ENCODE measurements around the gene SLIT3. TPM values are rescaled to one million over a fixed set of nuclear protein-coding genes. Genes with fewer than 3 reads are reported as not detected.
"Not testable (repeated sequence)": the region's sequence is repeated elsewhere in the genome, so short reads cannot be mapped to it uniquely, and the experiment has no call there.

Gene SLIT3
- polyA plus RNA-seq, 1 donor = 18.3 TPM

GRCh38 chr5:168648576-168648975, 652.4 kb downstream of the SLIT3 start:
- Histone ChIP-seq H3K27me3 (ENCODE audit: control insufficient read depth, insufficient read depth, low read length) (no peaks in the 10 kb centered on the region), H3K9me3 (ENCODE audit: control insufficient read depth, low read depth, low read length) (peaks cover 8% of the 10 kb centered on the region), H3K27ac (ENCODE audit: low read length) (no peak overlapping the region), H3K4me3 (ENCODE audit: low read length) (no peak overlapping the region), H3K36me3 (ENCODE audit: control insufficient read depth, insufficient read depth, low read length) (no peaks in the 10 kb centered on the region), H3K4me1 (ENCODE audit: control insufficient read depth, insufficient read depth, low read length) (peaks cover 9% of the 10 kb centered on the region)
- WGBS (ENCODE audit: insufficient coverage, low lambda C conversion rate) = no CpG with 5 or more reads among the region's 1 CpG
- DNase-seq = no peak

GRCh38 chr5:168648016-168648415, 652.9 kb downstream of the SLIT3 start:
- WGBS (ENCODE audit: insufficient coverage, low lambda C conversion rate) = no CpG with 5 or more reads among the region's 1 CpG
- DNase-seq = no peak
- Histone ChIP-seq H3K4me1 (ENCODE audit: control insufficient read depth, insufficient read depth, low read length) (peaks cover 8% of the 10 kb centered on the region), H3K27me3 (ENCODE audit: control insufficient read depth, insufficient read depth, low read length) (no peaks in the 10 kb centered on the region), H3K27ac (ENCODE audit: low read length) (peak overlapping the region; percentile 78), H3K4me3 (ENCODE audit: low read length) (no peak overlapping the region), H3K36me3 (ENCODE audit: control insufficient read depth, insufficient read depth, low read length) (no peaks in the 10 kb centered on the region), H3K9me3 (ENCODE audit: control insufficient read depth, low read depth, low read length) (peaks cover 8% of the 10 kb centered on the region)

- peak overlapping the region; percentile 78 for H3K27ac ChIP-seq (ENCODE audit: low read length)
- no peaks in the 10 kb centered on the region for H3K36me3 ChIP-seq (ENCODE audit: control insufficient read depth, insufficient read depth, low read length)
- DNase-seq = peak; percentile 90 to 96
- H3K9me3 ChIP-seq (ENCODE audit: control insufficient read depth, low read depth, low read length) = peaks cover 8% of the 10 kb centered on the region
- no peak overlapping the region for H3K4me3 ChIP-seq (ENCODE audit: low read length)
- H3K4me1 ChIP-seq (ENCODE audit: control insufficient read depth, insufficient read depth, low read length) = peaks cover 8% of the 10 kb centered on the region
- no peaks in the 10 kb centered on the region for H3K27me3 ChIP-seq (ENCODE audit: control insufficient read depth, insufficient read depth, low read length)
These were observed 653.9 kb downstream of the SLIT3 start for GRCh38 chr5:168647083-168647482.

GRCh38 chr5:168646335-168646734, 654.6 kb downstream of the SLIT3 start:
- peaks cover 8% of the 10 kb centered on the region for H3K4me1 ChIP-seq (ENCODE audit: control insufficient read depth, insufficient read depth, low read length)
- no CpG with 5 or more reads among the region's 5 CpGs for WGBS (ENCODE audit: insufficient coverage, low lambda C conversion rate)
- H3K4me3 ChIP-seq (ENCODE audit: low read length) = no peak overlapping the region
- H3K27me3 ChIP-seq (ENCODE audit: control insufficient read depth, insufficient read depth, low read length) = no peaks in the 10 kb centered on the region
- H3K27ac ChIP-seq (ENCODE audit: low read length) = peak overlapping the region; percentile 60
- no peak for DNase-seq
- H3K36me3 ChIP-seq (ENCODE audit: control insufficient read depth, insufficient read depth, low read length) = no peaks in the 10 kb centered on the region
- H3K9me3 ChIP-seq (ENCODE audit: control insufficient read depth, low read depth, low read length) = peaks cover 8% of the 10 kb centered on the region

- peaks cover 8% of the 10 kb centered on the region for H3K9me3 ChIP-seq (ENCODE audit: control insufficient read depth, low read depth, low read length)
- peaks cover 8% of the 10 kb centered on the region for H3K4me1 ChIP-seq (ENCODE audit: control insufficient read depth, insufficient read depth, low read length)
- WGBS (ENCODE audit: insufficient coverage, low lambda C conversion rate) = no CpG with 5 or more reads among the region's 3 CpGs
- no peak overlapping the region for H3K4me3 ChIP-seq (ENCODE audit: low read length)
- no peak overlapping the region for H3K27ac ChIP-seq (ENCODE audit: low read length)
- no peak for DNase-seq
- H3K27me3 ChIP-seq (ENCODE audit: control insufficient read depth, insufficient read depth, low read length) = no peaks in the 10 kb centered on the region
- no peaks in the 10 kb centered on the region for H3K36me3 ChIP-seq (ENCODE audit: control insufficient read depth, insufficient read depth, low read length)
These were observed 655.7 kb downstream of the SLIT3 start for GRCh38 chr5:168645195-168645594.

- H3K27me3 ChIP-seq (ENCODE audit: control insufficient read depth, insufficient read depth, low read length) = no peaks in the 10 kb centered on the region
- peaks cover 8% of the 10 kb centered on the region for H3K4me1 ChIP-seq (ENCODE audit: control insufficient read depth, insufficient read depth, low read length)
- no peak overlapping the region for H3K4me3 ChIP-seq (ENCODE audit: low read length)
- no peaks in the 10 kb centered on the region for H3K36me3 ChIP-seq (ENCODE audit: control insufficient read depth, insufficient read depth, low read length)
- WGBS (ENCODE audit: insufficient coverage, low lambda C conversion rate) = 60% methylated on average over 1 of the region's 1 CpG
- peaks cover 8% of the 10 kb centered on the region for H3K9me3 ChIP-seq (ENCODE audit: control insufficient read depth, low read depth, low read length)
- no peak for DNase-seq
- no peak overlapping the region for H3K27ac ChIP-seq (ENCODE audit: low read length)
These were observed 658.9 kb downstream of the SLIT3 start for GRCh38 chr5:168642019-168642418.

GRCh38 chr5:168638846-168639245, 662.1 kb downstream of the SLIT3 start:
- H3K27me3 ChIP-seq (ENCODE audit: control insufficient read depth, insufficient read depth, low read length); H3K36me3 ChIP-seq (ENCODE audit: control insufficient read depth, insufficient read depth, low read length); H3K9me3 ChIP-seq (ENCODE audit: control insufficient read depth, low read depth, low read length); H3K27ac ChIP-seq (ENCODE audit: low read length); DNase-seq; H3K4me3 ChIP-seq (ENCODE audit: low read length); H3K4me1 ChIP-seq (ENCODE audit: control insufficient read depth, insufficient read depth, low read length): not testable (repeated sequence)
- WGBS (ENCODE audit: insufficient coverage, low lambda C conversion rate) = no CpG with 5 or more reads among the region's 3 CpGs

- no peaks in the 10 kb centered on the region for H3K4me1 ChIP-seq (ENCODE audit: control insufficient read depth, insufficient read depth, low read length)
- H3K4me3 ChIP-seq (ENCODE audit: low read length) = no peak overlapping the region
- H3K36me3 ChIP-seq (ENCODE audit: control insufficient read depth, insufficient read depth, low read length) = no peaks in the 10 kb centered on the region
- DNase-seq = no peak
- no peak overlapping the region for H3K27ac ChIP-seq (ENCODE audit: low read length)
- no CpG with 5 or more reads among the region's 1 CpG for WGBS (ENCODE audit: insufficient coverage, low lambda C conversion rate)
- no peaks in the 10 kb centered on the region for H3K9me3 ChIP-seq (ENCODE audit: control insufficient read depth, low read depth, low read length)
- no peaks in the 10 kb centered on the region for H3K27me3 ChIP-seq (ENCODE audit: control insufficient read depth, insufficient read depth, low read length)
These were observed 663.1 kb downstream of the SLIT3 start for GRCh38 chr5:168637793-168638192.

- Histone ChIP-seq H3K4me1 (ENCODE audit: control insufficient read depth, insufficient read depth, low read length) (no peaks in the 10 kb centered on the region), H3K9me3 (ENCODE audit: control insufficient read depth, low read depth, low read length) (no peaks in the 10 kb centered on the region), H3K36me3 (ENCODE audit: control insufficient read depth, insufficient read depth, low read length) (no peaks in the 10 kb centered on the region), H3K27me3 (ENCODE audit: control insufficient read depth, insufficient read depth, low read length) (no peaks in the 10 kb centered on the region), H3K27ac (ENCODE audit: low read length) (no peak overlapping the region), H3K4me3 (ENCODE audit: low read length) (no peak overlapping the region)
- no peak for DNase-seq
- WGBS (ENCODE audit: insufficient coverage, low lambda C conversion rate) = 100% methylated on average over 2 of the region's 2 CpGs
These were observed 663.7 kb downstream of the SLIT3 start for GRCh38 chr5:168637281-168637680.

- no CpG with 5 or more reads among the region's 13 CpGs for WGBS (ENCODE audit: insufficient coverage, low lambda C conversion rate)
- not testable (repeated sequence) for H3K9me3 ChIP-seq (ENCODE audit: control insufficient read depth, low read depth, low read length); H3K27ac ChIP-seq (ENCODE audit: low read length); H3K27me3 ChIP-seq (ENCODE audit: control insufficient read depth, insufficient read depth, low read length); H3K36me3 ChIP-seq (ENCODE audit: control insufficient read depth, insufficient read depth, low read length); H3K4me3 ChIP-seq (ENCODE audit: low read length); DNase-seq; H3K4me1 ChIP-seq (ENCODE audit: control insufficient read depth, insufficient read depth, low read length)
These were observed 670.0 kb downstream of the SLIT3 start for GRCh38 chr5:168630958-168631357.

GRCh38 chr5:168624850-168625364, 676.0 kb downstream of the SLIT3 start:
- WGBS (ENCODE audit: insufficient coverage, low lambda C conversion rate) = no CpG with 5 or more reads among the region's 3 CpGs
- Histone ChIP-seq H3K27ac (ENCODE audit: low read length) (peak overlapping the region; percentile 72), H3K9me3 (ENCODE audit: control insufficient read depth, low read depth, low read length) (no peaks in the 10 kb centered on the region), H3K4me1 (ENCODE audit: control insufficient read depth, insufficient read depth, low read length) (peaks cover 11% of the 10 kb centered on the region), H3K4me3 (ENCODE audit: low read length) (no peak overlapping the region), H3K27me3 (ENCODE audit: control insufficient read depth, insufficient read depth, low read length) (no peaks in the 10 kb centered on the region), H3K36me3 (ENCODE audit: control insufficient read depth, insufficient read depth, low read length) (no peaks in the 10 kb centered on the region)
- peak; percentile 62 to 86 for DNase-seq

Measured in large intestine (tissue), 3 donors.